KMS-11 (cell line): Measurements from ENCODE around the gene LDB2.

Source experiments
- H2AFZ ChIP-seq: fragments of 200-600 bp; sonication (generic); 2 replicates; pipeline ENCODE4 v1.6.1; 2016; ENCODE audit warnings: antibody characterized with exemption, mixed run types, low read depth
- H3K27ac ChIP-seq: fragments of 200-600 bp; sonication (generic); 2 replicates; pipeline ENCODE4 v1.6.1; 2016; ENCODE audit warnings: mild to moderate bottlenecking, mixed run types
- H3K27me3 ChIP-seq: fragments of 200-600 bp; sonication (generic); 2 replicates; pipeline ENCODE4 v1.6.1; 2017; ENCODE audit warnings: mild to moderate bottlenecking, low read depth, mixed run types, moderate library complexity; ENCODE audit not compliant: insufficient read depth
- H3K36me3 ChIP-seq: fragments of 200-600 bp; sonication (generic); 2 replicates; pipeline ENCODE4 v1.6.1; 2017; ENCODE audit warnings: mild to moderate bottlenecking, mixed run types; ENCODE audit not compliant: insufficient read depth
- H3K4me1 ChIP-seq: fragments of 200-600 bp; sonication (generic); 2 replicates; pipeline ENCODE4 v1.6.1; 2016; ENCODE audit warnings: mild to moderate bottlenecking, low read depth, mixed run types; ENCODE audit not compliant: poor library complexity, severe bottlenecking
- H3K4me2 ChIP-seq: fragments of 200-600 bp; sonication (generic); 2 replicates; pipeline ENCODE4 v1.7.0; 2016; ENCODE audit warnings: mild to moderate bottlenecking, mixed run types
- H3K4me3 ChIP-seq: fragments of 200-600 bp; sonication (generic); IDR thresholded peaks from 2 replicates; pipeline ENCODE4 v1.6.1; 2017; ENCODE audit warnings: low read depth, low read length, mixed read lengths; ENCODE audit not compliant: insufficient read depth
- H3K79me2 ChIP-seq: fragments of 200-600 bp; sonication (generic); 2 replicates; pipeline ENCODE4 v1.6.1; 2016; ENCODE audit warnings: low read depth, mixed run types; ENCODE audit not compliant: insufficient read depth
- H3K9ac ChIP-seq: fragments of 200-600 bp; sonication (generic); 2 replicates; pipeline ENCODE4 v1.6.1; 2016; ENCODE audit warnings: mild to moderate bottlenecking, mixed run types
- H4K20me1 ChIP-seq: fragments of 200-600 bp; sonication (generic); 2 replicates; pipeline ENCODE4 v1.6.1; 2016; ENCODE audit warnings: mild to moderate bottlenecking, mixed run types; ENCODE audit not compliant: insufficient read depth
- TF ChIP-seq, protein P1 (sequence below): fragments of 200-600 bp; sonication (generic); conservative IDR thresholded peaks from 2 replicates; pipeline ENCODE4 v1.6.1; 2017; ENCODE audit warnings: low read depth, mild to moderate bottlenecking, antibody characterized with exemption, low read length, moderate library complexity, mixed read lengths

Gene LDB2

DNA sequence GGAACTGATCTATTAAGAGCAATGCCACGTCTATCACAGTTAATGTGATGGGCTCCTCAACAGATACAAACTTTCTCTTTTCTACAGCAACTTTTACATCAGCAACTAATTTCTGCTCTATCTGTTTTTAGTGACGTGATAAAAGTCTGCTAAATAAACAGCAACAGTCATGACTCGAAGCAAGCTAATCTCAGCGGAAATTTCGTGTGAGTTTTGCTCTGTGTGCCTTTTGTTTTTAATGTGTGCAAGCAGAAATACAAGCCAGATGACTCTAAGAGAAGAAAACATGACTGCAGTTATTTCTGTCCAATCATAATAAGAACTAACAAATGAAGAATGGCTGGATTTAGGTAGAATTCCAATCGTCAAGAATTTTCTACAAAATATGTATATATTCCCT, 214.3 kb downstream of the LDB2 start:
- Histone ChIP-seq H3K27ac (no peak overlapping the region), H3K9ac (no peak overlapping the region)

GRCh38 chr4:16682975-16683374, 215.5 kb downstream of the LDB2 start:
- TF ChIP-seq, protein P1, sequence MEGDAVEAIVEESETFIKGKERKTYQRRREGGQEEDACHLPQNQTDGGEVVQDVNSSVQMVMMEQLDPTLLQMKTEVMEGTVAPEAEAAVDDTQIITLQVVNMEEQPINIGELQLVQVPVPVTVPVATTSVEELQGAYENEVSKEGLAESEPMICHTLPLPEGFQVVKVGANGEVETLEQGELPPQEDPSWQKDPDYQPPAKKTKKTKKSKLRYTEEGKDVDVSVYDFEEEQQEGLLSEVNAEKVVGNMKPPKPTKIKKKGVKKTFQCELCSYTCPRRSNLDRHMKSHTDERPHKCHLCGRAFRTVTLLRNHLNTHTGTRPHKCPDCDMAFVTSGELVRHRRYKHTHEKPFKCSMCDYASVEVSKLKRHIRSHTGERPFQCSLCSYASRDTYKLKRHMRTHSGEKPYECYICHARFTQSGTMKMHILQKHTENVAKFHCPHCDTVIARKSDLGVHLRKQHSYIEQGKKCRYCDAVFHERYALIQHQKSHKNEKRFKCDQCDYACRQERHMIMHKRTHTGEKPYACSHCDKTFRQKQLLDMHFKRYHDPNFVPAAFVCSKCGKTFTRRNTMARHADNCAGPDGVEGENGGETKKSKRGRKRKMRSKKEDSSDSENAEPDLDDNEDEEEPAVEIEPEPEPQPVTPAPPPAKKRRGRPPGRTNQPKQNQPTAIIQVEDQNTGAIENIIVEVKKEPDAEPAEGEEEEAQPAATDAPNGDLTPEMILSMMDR: no peak

More for the DNA sequence above, 214.3 kb downstream of the LDB2 start:
- no peaks in the 10 kb centered on the region for H3K79me2 ChIP-seq
- no peaks in the 10 kb centered on the region for H3K4me1 ChIP-seq
- H3K27me3 ChIP-seq: no peaks in the 10 kb centered on the region
- no peak overlapping the region for H2AFZ ChIP-seq
- no peaks in the 10 kb centered on the region for H4K20me1 ChIP-seq
- TF ChIP-seq, protein P1: no peak
- no peaks in the 10 kb centered on the region for H3K36me3 ChIP-seq
- H3K4me3 ChIP-seq: no peak overlapping the region
- H3K4me2 ChIP-seq: no peak overlapping the region

DNA sequence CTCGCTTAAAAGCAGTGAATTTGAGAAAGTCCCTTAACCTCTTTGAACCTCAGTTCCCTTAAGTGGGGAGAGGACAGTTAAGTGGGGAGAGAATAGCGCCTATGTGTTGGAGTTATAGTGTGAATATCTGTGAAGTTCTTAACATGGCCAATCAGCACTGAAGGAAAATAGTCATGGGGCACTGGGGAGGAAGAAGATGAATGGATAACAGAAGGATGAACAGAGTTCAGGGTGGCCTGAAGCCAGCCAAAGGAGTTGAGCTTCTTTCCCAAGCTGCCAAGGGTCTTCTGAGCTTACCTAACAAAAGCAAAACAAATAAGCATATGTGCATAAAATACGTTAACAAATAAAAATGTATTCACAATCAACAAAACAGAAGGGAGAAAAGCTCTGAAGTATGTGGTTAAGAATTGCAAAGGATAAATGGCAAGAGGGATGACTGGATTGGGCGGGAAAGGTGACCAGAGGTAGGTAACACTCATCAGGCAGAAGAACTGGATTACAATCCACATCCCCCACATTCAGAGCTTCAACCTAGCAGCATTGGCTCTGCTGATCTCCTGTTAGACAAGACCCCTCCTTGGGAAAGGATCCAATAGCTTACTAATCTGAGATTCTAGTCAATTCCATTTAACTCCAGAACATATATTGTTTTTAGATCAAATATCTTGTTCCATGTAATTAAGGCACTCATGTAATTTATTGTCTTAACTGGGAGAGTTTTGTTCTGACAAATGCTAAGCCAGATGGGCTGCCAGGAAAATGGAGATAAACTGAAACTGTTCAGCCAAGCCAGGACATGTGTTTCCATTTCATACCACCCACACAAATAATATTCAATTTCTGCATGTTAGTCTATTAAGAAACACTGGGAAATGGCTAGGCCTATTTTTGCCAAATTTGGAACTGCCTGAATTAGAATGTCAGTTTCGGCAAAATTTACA, 221.2 kb downstream of the LDB2 start:
- no peaks in the 10 kb centered on the region for H3K4me1 ChIP-seq
- H3K27ac ChIP-seq: no peak overlapping the region
- no peaks in the 10 kb centered on the region for H3K79me2 ChIP-seq
- H2AFZ ChIP-seq: no peak overlapping the region
- H3K27me3 ChIP-seq: no peaks in the 10 kb centered on the region
- H3K4me3 ChIP-seq: no peak overlapping the region
- no peaks in the 10 kb centered on the region for H4K20me1 ChIP-seq
- no peaks in the 10 kb centered on the region for H3K36me3 ChIP-seq
- TF ChIP-seq, protein P1: no peak
- no peak overlapping the region for H3K4me2 ChIP-seq
- H3K9ac ChIP-seq: no peak overlapping the region

More at GRCh38 chr4:16682975-16683374, 215.5 kb downstream of the LDB2 start:
- Histone ChIP-seq H3K79me2 (no peaks in the 10 kb centered on the region), H3K4me3 (no peak overlapping the region), H3K27me3 (no peaks in the 10 kb centered on the region), H4K20me1 (no peaks in the 10 kb centered on the region), H3K36me3 (no peaks in the 10 kb centered on the region), H3K9ac (no peak overlapping the region), H3K4me2 (no peak overlapping the region), H3K4me1 (no peaks in the 10 kb centered on the region), H2AFZ (no peak overlapping the region), H3K27ac (no peak overlapping the region)

DNA sequence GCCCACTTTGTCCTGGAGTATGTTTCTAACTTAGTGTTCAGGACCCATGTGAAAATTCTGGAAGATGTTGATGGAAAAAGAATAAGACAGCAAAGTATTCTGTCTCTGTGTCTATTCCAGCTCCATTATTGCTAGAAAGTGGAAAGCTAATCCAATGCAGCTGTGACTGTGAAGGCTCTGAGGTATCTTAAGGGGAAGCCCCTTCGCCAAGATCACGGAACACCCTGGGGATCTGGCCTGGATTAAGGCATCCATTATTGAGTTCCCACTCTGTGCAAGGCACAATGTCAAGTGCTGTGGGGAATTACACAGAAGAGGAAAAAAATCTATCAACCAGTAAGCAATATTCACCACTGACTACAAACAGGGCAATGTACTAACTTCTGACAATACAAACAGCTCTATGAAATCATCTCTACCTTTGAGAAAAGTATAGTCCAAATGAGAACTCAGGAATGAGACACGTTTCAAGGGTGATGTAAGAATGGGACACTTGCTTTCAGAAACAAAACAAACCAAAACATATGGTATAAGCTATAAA, 222.1 kb downstream of the LDB2 start:
- H3K4me2 ChIP-seq: no peak overlapping the region
- no peak overlapping the region for H2AFZ ChIP-seq
- TF ChIP-seq, protein P1: no peak
- H3K9ac ChIP-seq: no peak overlapping the region
- H3K27ac ChIP-seq: no peak overlapping the region
- no peaks in the 10 kb centered on the region for H3K4me1 ChIP-seq
- H3K27me3 ChIP-seq: no peaks in the 10 kb centered on the region
- no peaks in the 10 kb centered on the region for H3K79me2 ChIP-seq
- no peaks in the 10 kb centered on the region for H4K20me1 ChIP-seq
- no peak overlapping the region for H3K4me3 ChIP-seq
- H3K36me3 ChIP-seq: no peaks in the 10 kb centered on the region
